Putamen (tissue), 1 donor: ENCODE results near the gene TLE1.
"Not testable (repeated sequence)": the region's sequence is repeated elsewhere in the genome, so short reads cannot be mapped to it uniquely, and the experiment has no call there.

ENCODE experiments used
- DNase-seq: peaks from one replicate; pipeline ENCODE4 v3.0.0-alpha.2; 2016; ENCODE audit warnings: low spot score

Gene TLE1

DNA sequence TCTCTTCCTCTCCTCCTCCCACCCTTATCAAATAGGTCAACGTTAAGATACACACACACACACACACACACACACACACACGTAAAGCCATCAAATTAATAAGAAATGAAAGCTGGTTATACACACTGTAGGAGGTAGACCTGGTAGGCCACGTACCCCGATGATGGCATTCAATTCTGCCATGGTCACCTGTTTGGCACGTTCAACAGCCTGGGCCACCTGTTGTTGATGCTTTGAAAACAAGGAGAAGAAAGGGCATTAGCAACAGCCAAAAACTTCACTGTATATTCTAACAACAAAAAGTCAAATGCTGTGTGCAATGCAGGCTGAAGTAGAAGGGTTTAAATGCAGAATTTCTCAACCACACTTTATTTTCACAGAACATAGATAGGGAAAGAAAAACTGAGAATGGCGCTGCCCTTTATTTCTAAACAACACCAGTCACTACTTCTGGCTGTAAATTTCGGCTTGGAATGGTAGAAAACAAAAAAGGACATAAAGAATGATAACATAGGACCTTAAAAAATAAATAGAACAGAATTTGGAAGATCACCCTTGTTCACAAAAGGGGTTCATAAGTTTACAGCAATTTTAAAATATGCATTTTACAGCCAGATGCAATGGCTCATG lies 37.2 kb downstream of the TLE1 start:
- no peak for DNase-seq

DNA sequence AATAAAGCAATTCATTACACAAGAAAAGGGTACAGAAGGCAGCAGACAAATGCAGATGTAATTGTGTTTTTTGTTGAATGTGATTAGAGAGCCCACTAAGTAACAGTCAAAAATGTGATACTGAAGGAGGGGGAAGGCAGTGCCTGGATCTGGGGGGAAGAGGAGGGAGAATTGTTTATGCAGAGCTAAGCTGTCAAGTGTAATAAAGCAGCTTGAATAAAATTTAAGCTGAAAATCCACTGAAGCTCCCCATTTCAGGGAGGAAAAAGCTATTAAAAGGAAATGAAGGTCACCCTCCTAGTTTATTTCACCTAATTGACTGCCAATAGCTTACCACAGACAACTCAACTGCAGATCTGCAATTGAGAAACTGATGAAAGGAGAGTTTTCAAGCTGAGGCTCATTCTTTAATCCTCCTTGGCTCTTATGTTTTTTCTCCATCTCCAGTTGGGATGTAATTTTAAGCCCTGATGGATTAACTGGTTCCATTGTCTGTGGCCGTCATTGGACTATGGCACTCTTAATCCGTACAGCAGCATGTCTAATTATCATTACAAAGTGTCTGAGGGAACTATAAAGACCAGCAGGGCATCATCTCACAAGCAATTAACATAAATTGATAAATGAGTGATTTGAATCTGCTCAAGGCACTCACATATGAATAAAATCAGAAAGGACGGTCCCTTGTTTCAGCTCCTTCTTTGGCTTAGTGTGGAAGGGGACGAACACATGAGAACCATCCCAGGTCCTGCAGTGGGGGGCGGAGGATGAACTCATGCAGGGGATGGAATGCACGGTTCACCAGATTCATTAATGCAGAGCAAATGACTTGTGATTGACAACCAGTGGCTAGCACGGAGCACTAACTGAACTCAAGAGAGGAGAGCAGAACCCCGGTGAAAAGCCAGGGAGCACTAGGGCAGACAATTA lies 38.5 kb downstream of the TLE1 start:
- DNase-seq: no peak

DNA sequence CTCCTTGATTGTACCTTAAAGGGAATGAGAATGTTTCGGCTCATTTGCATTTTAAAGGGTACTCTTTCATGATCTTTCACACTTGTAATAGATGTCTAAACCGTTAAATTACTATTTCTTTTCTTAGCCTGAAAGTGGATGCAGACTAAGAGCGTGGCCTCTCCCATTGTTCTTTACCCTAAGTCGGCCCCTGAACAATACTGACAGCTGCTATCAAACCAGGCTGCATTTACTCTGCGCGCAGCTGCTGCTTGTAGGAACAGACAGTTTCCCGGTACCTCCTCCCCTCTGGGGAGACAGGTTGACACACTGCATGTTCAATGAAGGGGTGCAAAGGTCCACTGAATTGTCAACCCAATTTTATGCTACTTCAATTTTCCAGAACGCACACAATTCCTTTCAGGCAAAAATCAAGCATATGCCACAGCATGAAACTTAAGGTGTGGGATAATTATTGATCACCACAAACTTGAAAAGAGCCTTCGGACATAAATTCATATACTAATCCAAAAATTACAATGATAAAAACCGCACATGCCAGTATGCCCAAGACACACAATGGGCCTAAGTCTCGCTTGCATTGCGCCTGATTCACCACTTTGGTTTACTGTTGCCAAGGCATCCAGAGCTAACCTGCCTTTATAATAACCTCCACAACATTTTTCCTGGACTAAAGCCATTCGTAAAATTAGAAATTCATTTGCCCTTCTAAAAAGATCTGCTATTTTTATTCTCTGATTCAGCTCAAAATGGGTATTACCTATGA lies 39.7 kb downstream of the TLE1 start:
- no peak for DNase-seq

DNA sequence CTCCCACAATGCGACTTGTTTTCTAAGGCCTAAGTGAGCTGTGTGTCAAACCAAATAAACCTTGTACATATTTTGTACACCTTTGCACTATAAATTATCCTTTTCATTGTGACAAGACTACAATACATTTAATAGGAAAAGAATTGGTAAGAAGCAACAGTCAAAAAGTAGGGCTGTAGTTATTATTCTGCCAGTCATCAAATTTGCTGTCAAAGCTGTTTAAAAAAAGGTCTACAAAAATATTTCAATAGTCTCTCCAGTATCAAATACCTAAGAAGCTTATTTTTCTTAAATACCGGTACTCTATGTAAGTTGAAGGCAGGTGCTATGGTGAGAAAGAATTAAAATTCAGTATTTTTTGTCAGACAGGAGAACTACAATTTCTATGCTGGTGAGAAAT lies 40.5 kb downstream of the TLE1 start:
- no peak for DNase-seq

DNA sequence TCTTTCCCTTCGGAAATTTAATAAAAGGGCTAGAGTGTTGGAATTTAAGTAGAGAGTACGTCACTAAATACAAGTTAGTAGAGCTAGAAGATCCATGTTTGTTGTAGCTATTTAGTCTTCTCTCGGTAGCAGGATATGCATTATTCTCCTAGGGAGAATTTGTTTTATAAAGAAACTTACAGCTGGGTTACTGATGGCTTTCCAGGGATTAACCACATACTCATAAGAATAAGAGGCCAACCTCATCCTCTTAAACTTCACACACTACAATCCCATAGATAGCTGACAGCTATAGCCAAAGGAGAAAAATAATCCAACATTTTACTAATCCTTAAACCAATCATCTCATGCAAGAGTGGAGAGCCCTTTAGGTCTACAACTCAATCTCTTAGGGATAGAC lies 43.0 kb downstream of the TLE1 start:
- no peak for DNase-seq

DNA sequence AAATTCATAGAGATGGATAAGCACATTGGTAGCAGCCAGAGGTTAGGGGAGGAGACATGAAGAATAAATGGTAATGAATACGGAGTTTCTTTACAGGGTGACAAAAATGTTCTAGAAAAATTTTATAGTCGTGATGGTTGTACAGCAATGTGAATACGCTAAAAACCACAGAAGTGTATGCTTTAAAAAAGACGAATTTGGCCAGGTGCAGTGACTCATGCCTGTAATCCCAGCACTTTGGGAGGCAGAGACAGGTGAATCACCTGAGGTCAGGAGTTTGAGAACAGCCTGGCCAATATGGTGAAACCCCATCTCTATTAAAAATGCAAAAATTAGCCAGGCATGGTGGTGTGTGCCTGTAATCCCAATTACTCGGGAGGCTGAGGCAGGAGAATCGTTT lies 44.8 kb downstream of the TLE1 start:
- DNase-seq: not testable (repeated sequence)

DNA sequence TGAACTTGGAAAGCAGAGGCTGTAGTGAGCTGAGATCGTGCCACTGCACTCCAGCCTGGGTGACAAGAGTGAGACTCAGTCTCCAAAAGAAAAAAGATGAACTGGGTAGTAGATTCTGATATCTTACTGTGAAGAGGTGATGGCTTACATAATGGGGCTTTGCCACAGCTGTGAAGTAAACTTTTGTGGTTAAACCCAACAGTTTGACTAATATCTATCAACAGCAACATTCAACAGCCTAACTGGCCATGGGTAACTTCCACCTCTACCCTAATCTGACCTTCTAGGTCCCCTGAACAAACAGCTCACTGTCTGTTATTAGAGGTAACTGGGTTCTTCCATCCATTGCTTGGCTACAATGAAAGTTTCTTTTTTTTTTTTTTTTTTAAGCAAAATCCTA lies 52.1 kb downstream of the TLE1 start:
- no peak for DNase-seq

DNA sequence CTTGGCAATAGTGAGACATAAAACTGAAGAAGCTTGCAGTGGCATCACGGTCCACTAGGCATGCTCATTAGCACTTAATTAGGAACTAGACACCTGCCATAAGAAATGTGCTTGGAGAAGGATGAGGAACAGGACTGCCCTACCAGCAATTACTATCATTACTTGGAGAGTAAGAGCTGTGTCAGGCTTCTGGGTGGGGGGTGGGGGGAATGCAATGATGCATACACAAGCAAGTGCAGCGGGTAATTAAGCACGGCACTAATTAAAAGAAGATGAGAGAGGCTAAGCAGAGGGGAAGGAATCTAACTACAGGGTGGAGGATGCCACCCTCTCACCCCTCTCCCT lies 53.1 kb downstream of the TLE1 start:
- no peak for DNase-seq

DNA sequence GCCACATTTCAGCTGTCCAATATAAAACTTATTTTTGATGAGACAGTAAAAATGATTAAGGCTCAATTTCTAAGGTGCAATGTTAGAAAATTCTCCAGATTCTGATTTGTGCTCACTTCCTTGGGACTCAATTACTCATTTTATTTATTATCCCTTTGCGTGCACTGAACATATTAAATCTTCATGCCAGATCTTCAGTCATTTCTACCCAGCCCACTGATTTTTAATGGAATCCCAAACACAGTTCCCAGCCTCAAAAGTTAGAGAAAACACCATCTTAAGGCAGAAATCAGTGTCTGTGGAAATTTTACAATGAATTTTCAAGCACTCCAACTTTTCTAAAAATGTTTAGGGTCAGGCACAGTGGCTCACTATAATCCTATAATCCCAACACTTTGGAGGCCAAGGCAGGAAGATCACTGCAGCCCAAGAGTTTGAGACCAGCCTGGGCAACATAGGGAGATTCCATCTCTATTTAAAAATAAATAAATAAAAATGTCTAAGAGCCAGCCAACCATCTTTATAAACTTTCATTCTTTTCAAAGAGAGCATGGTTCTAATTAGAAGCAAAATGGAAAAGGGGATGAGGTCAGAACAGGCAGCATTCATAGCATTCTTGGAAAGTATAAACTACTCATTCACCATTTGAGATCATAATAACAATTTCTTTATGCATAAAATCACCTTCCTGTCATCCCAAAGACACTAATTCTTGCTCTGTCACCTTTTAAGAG lies 53.7 kb downstream of the TLE1 start:
- DNase-seq: no peak

DNA sequence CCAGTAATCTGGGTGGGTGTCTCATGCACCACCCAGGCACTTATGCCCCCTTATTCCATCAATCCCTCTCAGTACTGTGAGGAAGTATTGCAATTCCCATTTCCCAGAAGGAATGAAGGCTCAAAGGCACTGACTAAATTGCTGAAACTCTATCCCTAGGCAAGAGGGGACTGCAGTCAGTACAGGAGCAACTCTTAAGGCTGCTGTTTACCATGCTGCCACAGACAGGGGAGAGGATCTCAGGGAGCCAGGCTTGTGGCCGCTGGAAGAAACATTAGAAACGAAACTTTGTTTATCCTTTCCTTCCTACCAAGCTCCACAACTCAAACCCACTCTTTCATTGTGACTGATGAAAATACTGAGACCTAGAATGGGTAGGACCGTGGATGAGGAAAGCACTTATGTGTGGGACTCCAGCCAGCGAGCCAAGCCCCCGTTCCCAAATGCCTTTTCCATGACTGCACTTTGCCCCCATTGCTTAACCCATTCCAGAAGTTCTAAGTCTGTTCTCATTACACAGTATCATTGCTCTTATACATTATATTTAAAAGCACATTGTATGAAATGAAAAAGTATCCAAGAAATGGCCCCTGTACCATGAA lies 54.3 kb downstream of the TLE1 start:
- DNase-seq: no peak

DNA sequence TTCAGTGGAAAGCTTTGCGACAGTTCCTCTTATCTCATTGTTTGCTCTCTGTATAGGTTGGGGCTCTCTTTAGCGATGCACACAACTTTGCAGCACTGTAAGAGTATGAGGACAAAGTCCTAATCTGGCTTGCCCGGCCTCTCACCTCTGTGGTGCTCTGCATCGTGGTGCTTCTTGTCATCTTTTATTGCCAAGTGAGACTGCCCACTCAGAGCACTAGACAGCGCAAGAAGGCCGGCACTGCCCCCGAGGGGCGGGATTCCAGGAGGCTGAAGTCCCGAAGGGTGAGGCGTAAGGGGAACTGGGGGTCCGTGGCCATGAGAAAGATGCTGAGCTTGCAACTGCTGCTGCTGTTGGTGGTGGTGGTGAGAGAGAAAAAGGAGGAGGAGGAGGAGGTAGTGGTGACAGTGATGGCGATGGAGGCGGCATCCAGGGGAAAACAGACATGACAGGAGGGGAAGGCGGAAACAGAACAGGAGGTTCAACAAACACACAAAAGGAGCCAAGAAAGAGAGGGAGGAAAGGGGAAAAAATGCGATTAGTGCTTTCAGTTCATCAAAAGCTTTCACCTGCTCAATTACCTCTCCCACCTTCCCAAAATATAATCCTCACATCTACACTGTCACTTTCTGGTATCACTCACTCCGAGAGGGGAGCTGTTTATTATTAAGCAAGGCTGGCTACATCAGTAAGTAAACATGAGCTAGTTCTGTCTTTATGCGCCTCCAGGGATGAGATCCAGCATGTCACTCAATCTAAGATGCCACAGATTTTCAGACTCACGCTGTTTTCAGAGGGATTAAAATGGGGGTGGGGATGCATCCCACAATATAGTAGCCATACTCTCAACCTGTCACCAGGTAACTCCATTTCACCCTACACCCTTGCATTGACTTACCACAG lies 55.1 kb downstream of the TLE1 start:
- no peak for DNase-seq

DNA sequence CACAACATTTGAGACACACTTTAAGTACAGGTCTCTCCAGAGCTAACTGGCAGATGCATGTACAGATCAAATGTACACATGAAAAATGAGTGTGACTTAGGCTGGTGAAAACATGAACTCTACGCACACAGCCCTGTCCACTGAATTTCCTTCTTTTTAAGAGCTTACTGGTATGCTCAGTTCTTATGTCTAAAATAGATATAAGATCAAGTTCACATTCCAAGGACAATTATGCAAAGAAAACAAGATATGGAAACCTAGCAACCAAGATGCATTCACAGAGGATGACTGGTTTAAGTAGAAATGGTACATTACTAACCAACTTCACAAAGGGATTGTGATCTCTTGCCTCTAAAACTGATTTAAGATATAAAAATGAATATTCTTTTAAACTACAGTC lies 56.7 kb downstream of the TLE1 start:
- no peak for DNase-seq

DNA sequence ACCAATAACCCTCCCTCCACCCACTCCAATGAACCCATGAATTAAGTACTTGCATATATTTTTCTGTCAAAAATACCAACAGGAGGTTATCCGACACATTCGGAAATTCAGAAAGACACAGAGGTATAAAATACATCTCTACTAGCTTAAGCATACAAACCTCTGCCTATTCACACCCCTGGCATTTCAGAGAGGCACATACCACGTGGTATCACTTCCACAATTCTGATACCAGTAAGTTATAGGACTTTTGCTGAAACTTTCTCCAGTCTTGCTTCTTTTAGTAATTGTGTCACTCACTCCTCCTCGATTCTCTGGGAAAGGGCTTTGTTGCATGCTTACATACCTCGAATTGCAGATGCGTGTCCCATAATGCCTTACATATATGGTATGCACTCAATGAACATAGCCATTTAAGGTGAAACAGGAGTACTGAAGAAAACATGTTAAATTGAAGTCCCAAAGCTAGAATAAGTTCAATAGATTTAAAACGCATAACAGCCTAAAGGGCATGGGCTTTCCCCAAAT lies 58.1 kb downstream of the TLE1 start:
- DNase-seq: no peak

DNA sequence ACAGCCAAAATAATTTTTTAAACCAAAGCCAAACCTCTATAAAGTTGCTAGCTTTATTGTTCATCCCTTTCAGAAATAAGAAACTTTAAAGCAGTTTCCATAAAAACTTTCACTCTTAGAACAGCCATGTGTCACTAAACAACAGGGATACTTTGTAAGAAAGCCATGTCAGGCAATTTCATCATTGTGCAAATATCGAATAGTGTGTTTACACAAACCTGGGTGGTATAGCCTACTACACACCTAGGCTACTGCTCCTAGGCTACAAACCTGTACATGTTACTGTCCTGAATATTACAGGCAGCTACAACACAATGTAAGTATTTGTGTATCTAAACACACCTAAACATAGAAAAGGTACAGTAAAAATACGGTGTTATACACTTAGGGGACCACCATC lies 59.9 kb downstream of the TLE1 start:
- DNase-seq: no peak

DNA sequence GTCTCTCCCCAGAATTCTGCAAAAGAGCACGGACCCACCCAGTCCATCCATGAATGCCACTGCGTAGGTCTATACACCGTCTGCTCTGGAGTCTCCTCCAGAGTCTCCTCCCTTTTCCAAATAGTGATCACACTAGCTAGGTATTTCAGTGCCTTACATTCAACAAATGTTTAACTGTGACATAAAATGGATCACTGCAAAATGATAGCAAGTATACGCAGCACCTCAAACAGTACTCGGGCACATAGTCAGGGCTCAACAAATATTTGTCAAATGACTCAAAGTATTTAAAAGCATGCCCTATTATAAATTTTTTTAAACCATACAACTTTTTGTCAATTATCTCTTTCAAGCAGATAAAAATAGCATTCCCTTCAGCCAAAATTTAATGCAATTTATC lies 60.5 kb downstream of the TLE1 start:
- DNase-seq: no peak

DNA sequence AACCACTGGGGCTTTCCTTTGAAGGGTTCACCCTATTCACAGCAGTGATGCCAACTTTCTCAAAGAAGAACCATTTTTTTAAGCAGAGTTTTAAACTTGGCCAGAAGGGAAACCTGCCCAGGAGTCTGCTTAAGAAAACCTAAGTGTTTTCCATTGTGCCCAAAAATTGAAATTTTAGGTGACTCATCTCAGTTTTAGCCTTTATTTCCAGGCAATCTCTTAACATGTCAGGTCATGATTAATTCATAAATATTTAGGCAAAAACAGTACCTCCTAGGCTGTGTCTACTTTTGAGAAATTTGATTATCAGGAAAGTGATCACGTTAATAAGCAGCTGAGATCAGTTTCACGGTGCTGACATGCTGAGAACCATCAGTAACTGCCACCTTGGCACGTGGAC lies 61.9 kb downstream of the TLE1 start:
- DNase-seq: no peak

DNA sequence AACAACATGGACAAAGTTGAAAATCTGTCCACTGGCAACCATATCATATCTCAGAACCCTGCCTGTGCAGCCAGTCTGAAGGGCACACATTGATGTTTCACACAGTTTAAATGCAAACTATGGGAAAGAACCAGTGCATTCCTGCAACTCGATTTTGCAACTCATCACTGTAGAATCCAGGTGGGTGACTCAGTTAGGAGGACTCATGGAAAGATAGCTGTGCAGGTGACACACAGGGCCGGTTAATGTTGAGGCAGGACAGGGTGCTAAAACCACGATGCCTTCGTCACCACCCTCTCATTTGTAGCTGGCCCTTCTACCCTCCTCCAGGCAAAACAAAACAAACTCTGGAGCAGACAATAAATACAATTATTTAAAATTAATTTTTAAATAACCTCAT lies 62.8 kb downstream of the TLE1 start:
- DNase-seq: no peak

DNA sequence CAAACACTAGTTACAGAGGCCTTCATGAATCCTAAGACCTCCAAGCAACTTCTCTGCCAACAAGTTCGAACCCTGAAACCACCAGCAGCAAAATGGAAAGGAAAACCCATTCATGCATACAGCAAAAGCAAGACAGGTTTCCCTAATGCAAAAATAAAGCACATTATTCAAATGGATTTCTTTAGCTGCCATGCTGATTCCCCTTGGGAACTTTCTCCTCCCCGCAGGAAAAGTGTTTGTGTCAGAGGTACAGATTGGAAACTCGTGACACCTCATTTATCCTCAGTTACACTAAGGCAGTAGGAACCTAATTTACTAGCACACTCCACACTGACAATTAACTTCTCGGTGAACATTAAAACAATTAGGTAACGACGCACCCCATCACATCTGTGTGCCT lies 63.4 kb downstream of the TLE1 start:
- no peak for DNase-seq

DNA sequence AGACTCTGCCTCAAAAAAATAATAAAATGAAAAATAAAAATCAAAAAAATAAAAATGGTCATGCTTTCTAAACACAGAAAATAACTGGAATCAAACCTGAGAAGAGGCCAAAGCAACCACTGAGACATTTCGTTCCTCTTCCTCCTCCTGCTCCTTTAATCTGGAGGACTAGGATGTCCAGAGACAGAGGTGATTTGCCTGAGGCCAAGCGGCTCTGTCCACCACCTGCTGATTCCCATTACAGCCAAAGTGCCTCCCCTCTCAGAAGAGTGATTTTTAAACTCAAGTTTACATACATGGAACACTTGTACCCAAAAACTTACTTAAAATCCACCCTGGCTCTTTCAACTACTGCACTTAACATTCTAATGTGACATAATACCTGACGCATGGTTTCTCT lies 65.6 kb downstream of the TLE1 start:
- DNase-seq: no peak

DNA sequence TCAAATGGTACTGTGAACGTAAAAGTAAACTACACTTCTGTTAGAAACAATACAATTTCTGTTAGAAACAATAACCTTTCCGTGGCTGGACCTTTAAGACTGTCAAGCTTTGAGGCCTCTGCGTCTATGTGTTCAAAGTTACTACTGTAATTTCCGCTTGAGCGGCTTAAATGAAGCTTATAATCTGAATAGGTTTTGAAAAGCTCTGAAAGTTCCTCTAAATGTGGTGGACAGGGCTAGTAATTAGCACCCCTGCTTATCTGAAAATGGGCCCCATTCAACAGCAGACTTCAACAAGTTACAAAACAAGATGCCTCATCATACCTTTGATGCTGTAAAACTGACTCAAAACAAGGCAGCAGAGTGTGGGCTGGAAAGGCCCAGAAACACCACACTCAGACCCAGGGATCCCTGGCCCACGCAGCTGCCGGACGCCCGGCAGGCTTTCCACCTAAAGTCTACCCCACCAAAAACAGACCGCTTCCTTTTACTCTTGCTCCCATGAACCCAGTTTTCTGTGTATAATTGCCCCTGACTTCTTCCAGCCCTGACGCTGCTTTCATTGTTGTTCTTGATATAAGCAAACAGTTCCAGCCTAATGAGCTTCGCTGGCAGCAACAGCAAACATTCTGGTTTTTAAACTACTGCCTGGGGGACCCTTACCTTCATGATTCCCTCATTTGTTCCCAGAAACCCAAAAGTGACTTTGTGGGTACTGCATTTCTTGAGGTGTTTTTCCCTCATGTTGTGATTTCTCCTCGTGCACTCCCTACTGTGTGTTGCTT lies 66.7 kb downstream of the TLE1 start:
- no peak for DNase-seq
